PC-3 (cell line): ENCODE results near the gene PGF. TPM values are rescaled to one million over a fixed set of nuclear protein-coding genes. Genes with fewer than 3 reads are reported as not detected.

Source experiments
- ATAC-seq: fragments of 200-7000 bp; cut with Tn5 transposase; 2 replicates; pipeline ENCODE4 v1.9.1; 2020; ENCODE audit warnings: mild to moderate bottlenecking, moderate library complexity
- BruUV-seq: library from RNA; stranded (reverse); fragments of 400-500 nt; replicated peaks from 2 replicates; lab custom pipeline; 2021; lab: Mats Ljungman, UMichigan
- CTCF ChIA-PET: fragments of 300-600 bp; sonication (Branson Sonifier 250); formaldehyde crosslinking; loops from one replicate; lab custom pipeline; 2022; ENCODE audit warnings: antibody characterized with exemption; lab: Charles Lee
- POLR2A ChIA-PET: fragments of 300-600 bp; sonication (Branson Sonifier 250); formaldehyde crosslinking; loops from one replicate; lab custom pipeline; 2022; ENCODE audit warnings: antibody characterized with exemption; ENCODE audit not compliant: unreplicated experiment; lab: Charles Lee
- DNase-seq: peaks from one replicate; pipeline ENCODE4 v3.0.0-alpha.2; 2015
- H2AFZ ChIP-seq: fragments of 300-600 bp; sonication (generic); 2 replicates; pipeline ENCODE4 v1.6.0; 2016; ENCODE audit warnings: antibody characterized with exemption, low read length
- H3F3A ChIP-seq: fragments of 300-600 bp; sonication (generic); one replicate; pipeline ENCODE4 v1.6.0; 2017; ENCODE audit warnings: antibody characterized with exemption, low read length, control low read depth, mild to moderate bottlenecking; ENCODE audit not compliant: unreplicated experiment
- H3K27ac ChIP-seq: fragments of 300-600 bp; sonication (generic); 2 replicates; pipeline ENCODE4 v1.5.1; 2016; ENCODE audit warnings: mild to moderate bottlenecking, low read length
- H3K27me3 ChIP-seq: fragments of 300-600 bp; sonication (generic); 2 replicates; pipeline ENCODE4 v1.6.1; 2016; ENCODE audit warnings: low read length, mixed read lengths
- H3K36me3 ChIP-seq: fragments of 300-600 bp; sonication (generic); 2 replicates; pipeline ENCODE4 v1.6.1; 2016; ENCODE audit warnings: low read depth, mixed run types, low read length, mixed read lengths
- H3K4me1 ChIP-seq: fragments of 300-600 bp; sonication (generic); 2 replicates; pipeline ENCODE4 v1.5.1; 2016; ENCODE audit warnings: low read length; ENCODE audit not compliant: insufficient read depth
- H3K4me2 ChIP-seq: fragments of 300-600 bp; sonication (generic); 2 replicates; pipeline ENCODE4 v1.6.0; 2016; ENCODE audit warnings: low read length
- H3K4me3 ChIP-seq: fragments of 300-600 bp; sonication (generic); 2 replicates; pipeline ENCODE4 v1.5.1; 2016; ENCODE audit warnings: mild to moderate bottlenecking, low read length, mixed read lengths
- H3K79me2 ChIP-seq: fragments of 300-600 bp; sonication (generic); 2 replicates; pipeline ENCODE4 v1.6.1; 2017; ENCODE audit warnings: low read length, mixed read lengths
- H3K9ac ChIP-seq: fragments of 300-600 bp; sonication (generic); 2 replicates; pipeline ENCODE4 v1.6.0; 2016; ENCODE audit warnings: mild to moderate bottlenecking, low read length
- H3K9me2 ChIP-seq: fragments of 300-600 bp; sonication (generic); replicated peaks from 2 replicates; pipeline ENCODE4 v1.6.1; 2016; ENCODE audit warnings: mixed run types, low read length, mixed read lengths
- H3K9me3 ChIP-seq: fragments of 300-600 bp; sonication (generic); 2 replicates; pipeline ENCODE4 v1.6.1; 2016; ENCODE audit warnings: low read length, mixed read lengths
- H4K20me1 ChIP-seq: fragments of 300-600 bp; sonication (generic); 2 replicates; pipeline ENCODE4 v1.6.1; 2016; ENCODE audit warnings: low read length, mixed read lengths
- EZH2 ChIP-seq: fragments of 300-600 bp; sonication (generic); IDR thresholded peaks from one replicate; pipeline ENCODE4 v1.6.1; 2017; ENCODE audit warnings: antibody characterized with exemption, mild to moderate bottlenecking, low read length; ENCODE audit not compliant: unreplicated experiment
- EZH2phosphoT487 ChIP-seq: fragments of 300-600 bp; sonication (generic); IDR thresholded peaks from 2 replicates; pipeline ENCODE4 v1.6.1; 2018; ENCODE audit warnings: mild to moderate bottlenecking, antibody characterized with exemption, low read length, borderline replicate concordance
- intact Hi-C: fragments of 100-400 bp; cut with micrococcal nuclease; formaldehyde crosslinking; loops from 2 replicates; pipeline ENCODE4 v1.9.0; 2023
- total RNA-seq: library from RNA; depleted of rRNA; stranded (reverse); fragments of >200 nt; gene quantifications from 2 replicates; pipeline ENCODE4 v1.2.3, GENCODE V29; 2014
- TF ChIP-seq, protein P1 (sequence below): fragments of 300-600 bp; sonication (generic); conservative IDR thresholded peaks from 2 replicates; pipeline ENCODE4 v1.5.1; 2017; ENCODE audit warnings: antibody characterized with exemption, low read depth, mild to moderate bottlenecking, low read length

PGF gene
- total RNA-seq, 1 experiment from 2014 or later, result 0.26 TPM

DNA sequence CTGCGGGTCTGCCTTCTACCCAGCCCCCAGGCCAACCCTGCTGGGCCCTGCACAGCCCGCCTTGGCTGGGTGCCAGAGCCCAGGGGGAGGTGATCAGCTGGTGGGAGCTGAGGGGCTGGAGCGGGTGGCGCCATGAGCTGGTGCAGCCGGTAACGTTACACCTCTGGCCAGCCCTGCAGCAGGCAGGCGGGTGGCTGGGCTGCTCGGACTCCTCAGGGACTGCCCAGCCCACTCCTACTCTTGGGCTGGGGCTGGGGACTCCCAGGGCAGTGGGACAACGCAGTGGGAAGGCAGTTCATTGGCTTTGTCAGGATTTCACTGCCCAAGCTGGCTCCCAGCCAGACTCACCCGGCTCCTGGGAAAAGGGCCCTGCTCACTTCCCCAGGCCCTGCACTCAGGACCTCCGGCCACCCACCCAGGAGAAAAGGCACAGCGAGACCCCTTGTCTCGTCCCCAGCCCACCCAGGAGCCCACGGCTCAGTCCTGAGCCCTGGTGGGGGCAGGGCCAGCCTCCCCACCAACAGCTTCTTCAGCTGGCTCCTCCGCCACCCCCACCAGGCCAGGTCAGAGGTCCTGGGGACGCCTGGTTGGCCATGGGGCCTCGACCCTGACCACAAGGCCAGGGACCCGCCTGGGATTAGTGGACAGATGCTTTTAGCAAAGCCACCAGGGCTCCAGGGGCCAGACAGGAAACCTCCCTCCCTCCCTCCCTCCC, 1.0 kb downstream of the PGF start:
- Histone ChIP-seq H3K9ac (no peak overlapping the region), H3K4me1 (peaks cover 2% of the 10 kb centered on the region), H3K4me2 (no peak overlapping the region), H3F3A (no peaks in the 10 kb centered on the region), H2AFZ (no peak overlapping the region), H3K9me3 (no peaks in the 10 kb centered on the region), H3K4me3 (no peak overlapping the region), H3K27ac (no peak overlapping the region), H4K20me1 (no peaks in the 10 kb centered on the region), H3K79me2 (no peaks in the 10 kb centered on the region), H3K36me3 (no peaks in the 10 kb centered on the region), H3K9me2 (no peaks in the 10 kb centered on the region), H3K27me3 (no peaks in the 10 kb centered on the region)
- TF ChIP-seq EZH2, result no peak
- no peak for TF ChIP-seq EZH2phosphoT487
- TF ChIP-seq, protein P1, sequence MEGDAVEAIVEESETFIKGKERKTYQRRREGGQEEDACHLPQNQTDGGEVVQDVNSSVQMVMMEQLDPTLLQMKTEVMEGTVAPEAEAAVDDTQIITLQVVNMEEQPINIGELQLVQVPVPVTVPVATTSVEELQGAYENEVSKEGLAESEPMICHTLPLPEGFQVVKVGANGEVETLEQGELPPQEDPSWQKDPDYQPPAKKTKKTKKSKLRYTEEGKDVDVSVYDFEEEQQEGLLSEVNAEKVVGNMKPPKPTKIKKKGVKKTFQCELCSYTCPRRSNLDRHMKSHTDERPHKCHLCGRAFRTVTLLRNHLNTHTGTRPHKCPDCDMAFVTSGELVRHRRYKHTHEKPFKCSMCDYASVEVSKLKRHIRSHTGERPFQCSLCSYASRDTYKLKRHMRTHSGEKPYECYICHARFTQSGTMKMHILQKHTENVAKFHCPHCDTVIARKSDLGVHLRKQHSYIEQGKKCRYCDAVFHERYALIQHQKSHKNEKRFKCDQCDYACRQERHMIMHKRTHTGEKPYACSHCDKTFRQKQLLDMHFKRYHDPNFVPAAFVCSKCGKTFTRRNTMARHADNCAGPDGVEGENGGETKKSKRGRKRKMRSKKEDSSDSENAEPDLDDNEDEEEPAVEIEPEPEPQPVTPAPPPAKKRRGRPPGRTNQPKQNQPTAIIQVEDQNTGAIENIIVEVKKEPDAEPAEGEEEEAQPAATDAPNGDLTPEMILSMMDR, result no peak
- POLR2A ChIA-PET, result no interaction called here
- BruUV-seq, result no TSS peak
- intact Hi-C loops, result no loop called here
- CTCF ChIA-PET, result no interaction called here
- no peak for ATAC-seq
- no peak for DNase-seq

GRCh38 chr14:74953686-74954085, 1.7 kb downstream of the PGF start:
- CTCF ChIA-PET, result no interaction called here
- Histone ChIP-seq H4K20me1 (no peaks in the 10 kb centered on the region), H3K27ac (no peak overlapping the region), H3K9ac (no peak overlapping the region), H3K4me3 (no peak overlapping the region), H2AFZ (no peak overlapping the region), H3K36me3 (no peaks in the 10 kb centered on the region), H3K9me2 (no peaks in the 10 kb centered on the region), H3K27me3 (no peaks in the 10 kb centered on the region), H3F3A (no peaks in the 10 kb centered on the region), H3K79me2 (no peaks in the 10 kb centered on the region), H3K4me2 (no peak overlapping the region), H3K9me3 (no peaks in the 10 kb centered on the region), H3K4me1 (no peaks in the 10 kb centered on the region; the same call in 1 of the 2 replicates)
- intact Hi-C loops, result no loop called here
- no peak for ATAC-seq
- POLR2A ChIA-PET, result no interaction called here
- no peak for DNase-seq
- TF ChIP-seq EZH2 (no peak), EZH2phosphoT487 (no peak)
- TF ChIP-seq, protein P1, result no peak
- BruUV-seq, result no TSS peak

- Histone ChIP-seq H3K4me3 (no peak overlapping the region), H3K4me1 (no peaks in the 10 kb centered on the region; the same call in 1 of the 2 replicates), H4K20me1 (no peaks in the 10 kb centered on the region), H2AFZ (no peak overlapping the region), H3K9me2 (no peaks in the 10 kb centered on the region), H3F3A (no peaks in the 10 kb centered on the region), H3K4me2 (no peak overlapping the region), H3K9me3 (no peaks in the 10 kb centered on the region), H3K27ac (no peak overlapping the region), H3K27me3 (no peaks in the 10 kb centered on the region), H3K36me3 (no peaks in the 10 kb centered on the region), H3K79me2 (no peaks in the 10 kb centered on the region), H3K9ac (no peak overlapping the region)
- ATAC-seq, result no peak
- no peak for DNase-seq
- ChIA-PET CTCF (no interaction called here), POLR2A (no interaction called here)
- TF ChIP-seq EZH2, result no peak
- TF ChIP-seq, protein P1, result no peak
- TF ChIP-seq EZH2phosphoT487, result no peak
- intact Hi-C loops, result no loop called here
- no TSS peak for BruUV-seq
Measured at GRCh38 chr14:74952697-74953484, 2.5 kb downstream of the PGF start.
